GM19397 (cell line): ENCODE measurements around the gene RHOA.
A peak's percentile ranks its signal among the peaks of the same experiment; 100 is the strongest.

Source experiments
- ATAC-seq: cut with Tn5 transposase; IDR thresholded peaks from one replicate; pipeline ENCODE4 v1.9.1; 2021; ENCODE audit warnings: mild to moderate bottlenecking, moderate library complexity; ENCODE audit not compliant: unreplicated experiment

The RHOA gene

GRCh38 chr3:49411968-49412631, at the start of gene RHOA, which contains the start of gene TCTA:
RHOA (minus strand) TSS chr3:49411976; CDS start chr3:49375589, 36,387 bp downstream.
TCTA (plus strand) TSS chr3:49412423; CDS start chr3:49412427, 4 bp downstream.
- peak; percentile 80 for ATAC-seq

DNA sequence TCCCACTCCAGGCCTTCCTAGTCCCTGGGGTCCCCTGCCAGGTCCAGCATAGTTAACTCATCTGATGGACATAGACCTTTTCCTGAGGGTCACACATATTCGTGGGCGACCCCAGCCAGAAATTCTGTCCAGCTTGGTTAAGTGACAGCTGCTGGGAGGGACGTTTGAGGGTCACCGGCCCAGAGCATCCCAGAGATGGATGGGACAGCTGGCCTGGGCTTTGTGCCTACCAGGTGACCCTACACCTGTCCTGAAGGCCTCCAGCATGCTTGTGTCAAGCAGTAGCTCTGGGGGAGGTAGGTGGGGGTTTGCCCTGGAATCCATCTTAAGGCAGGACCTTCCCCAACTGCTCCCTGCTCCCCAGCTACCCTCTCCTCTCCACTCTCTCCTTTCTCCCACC, 49.2 kb upstream of the RHOA start:
- no peak for ATAC-seq

- no peak for ATAC-seq
Measured at GRCh38 chr3:49460188-49460890, 48.6 kb upstream of the RHOA start.

DNA sequence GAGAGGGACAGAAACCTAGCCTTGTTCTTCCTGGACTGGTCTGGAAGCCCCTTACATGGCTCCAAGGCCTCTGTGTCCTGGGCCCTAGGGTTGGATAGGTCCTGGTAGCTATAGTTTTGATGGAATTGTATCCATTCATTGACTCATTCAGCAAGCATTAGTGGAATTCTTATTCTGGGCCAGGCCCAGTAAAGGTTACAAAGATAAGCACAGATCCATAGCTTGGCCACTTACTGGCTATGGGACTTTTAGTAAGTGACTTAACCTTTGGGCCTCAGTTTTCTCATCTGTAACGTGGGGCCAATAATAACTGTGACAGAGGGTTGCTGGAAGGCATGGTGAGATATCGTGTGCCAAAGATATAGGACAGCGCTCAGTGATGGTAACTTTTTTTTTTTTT, 44.7 kb upstream of the RHOA start:
- ATAC-seq, result no peak

DNA sequence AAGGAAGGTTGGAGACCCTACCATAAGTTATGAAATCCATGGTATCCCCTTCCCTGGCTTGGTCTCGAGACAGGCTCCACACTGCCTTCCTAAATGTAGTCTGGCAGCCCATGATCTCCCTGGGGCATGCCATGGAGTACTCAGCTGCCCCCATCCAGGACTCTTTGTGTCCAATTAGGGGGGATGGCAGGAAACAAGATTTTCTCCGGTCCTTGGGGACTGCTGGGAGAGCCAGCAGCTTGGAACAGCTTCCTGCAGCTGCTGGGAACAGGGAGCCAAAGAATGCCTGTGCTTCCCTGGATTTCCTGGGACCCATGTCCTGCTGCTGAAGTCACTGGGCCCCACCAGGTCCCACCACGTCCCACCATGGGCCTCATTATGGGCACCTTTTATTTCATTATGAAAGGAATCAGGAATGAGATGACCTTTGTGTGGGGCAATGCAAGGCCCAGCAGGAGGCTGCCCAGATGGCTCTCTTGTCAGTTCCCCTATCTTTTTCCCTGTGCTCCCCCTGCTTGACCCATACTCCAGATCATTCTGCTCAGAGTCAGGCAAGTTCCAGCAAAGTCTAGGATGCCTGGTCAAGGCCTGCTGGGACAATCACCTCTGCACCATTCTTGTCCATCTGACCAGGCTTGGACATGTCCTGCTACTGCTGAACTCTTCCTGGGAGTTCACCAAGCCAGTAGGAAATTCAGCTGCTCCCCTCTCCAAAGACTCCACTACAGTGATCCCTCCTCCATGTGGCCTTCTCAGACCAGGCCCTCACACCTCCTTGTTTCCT, 43.3 kb upstream of the RHOA start:
- no peak for ATAC-seq

DNA sequence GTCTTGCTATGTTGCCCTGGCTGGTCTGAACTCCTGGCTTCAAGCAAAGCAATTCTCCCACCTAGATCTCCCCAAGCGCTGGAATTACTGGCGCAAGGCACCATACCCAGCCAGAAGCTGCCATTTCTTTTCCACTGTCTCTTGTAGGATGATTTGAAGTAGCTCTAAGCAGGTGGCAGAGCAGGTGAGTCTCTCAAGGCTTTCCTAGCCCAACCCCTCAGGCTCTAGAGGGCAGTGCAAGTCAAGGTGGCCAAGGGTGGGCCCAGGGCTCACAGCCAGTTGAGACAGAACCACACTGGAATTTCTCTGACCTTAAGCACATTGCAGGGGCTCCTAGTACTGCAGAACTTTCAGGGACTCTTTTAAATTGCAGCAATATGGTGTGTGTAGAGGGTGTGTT, 42.7 kb upstream of the RHOA start:
- ATAC-seq, result no peak

GRCh38 chr3:49453621-49454020, 41.8 kb upstream of the RHOA start:
- no peak for ATAC-seq

DNA sequence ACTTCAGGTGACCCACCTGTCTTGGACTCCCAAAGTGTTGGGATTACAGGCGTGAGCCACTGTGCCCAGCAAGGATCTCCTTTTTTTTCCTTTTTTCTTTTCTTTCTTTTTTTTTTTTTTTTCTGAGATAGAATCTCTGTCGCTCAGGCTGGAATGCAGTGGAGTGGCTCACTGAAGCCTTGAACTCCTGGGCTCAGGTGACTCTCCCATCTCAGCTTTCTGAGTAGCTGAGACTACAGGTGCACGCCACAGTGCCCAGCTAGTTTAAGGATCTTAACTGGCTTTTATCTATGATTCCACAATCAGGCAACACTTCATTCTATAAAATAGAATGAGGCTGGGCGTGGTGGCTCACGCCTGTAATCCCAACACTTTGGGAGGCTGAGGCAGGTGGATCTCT, 33.6 kb upstream of the RHOA start:
- no peak for ATAC-seq

- ATAC-seq, result no peak
Measured at GRCh38 chr3:49434731-49435130, 23.0 kb upstream of the RHOA start.

- ATAC-seq, result no peak
Measured at GRCh38 chr3:49428752-49429080, 16.9 kb upstream of the RHOA start.

DNA sequence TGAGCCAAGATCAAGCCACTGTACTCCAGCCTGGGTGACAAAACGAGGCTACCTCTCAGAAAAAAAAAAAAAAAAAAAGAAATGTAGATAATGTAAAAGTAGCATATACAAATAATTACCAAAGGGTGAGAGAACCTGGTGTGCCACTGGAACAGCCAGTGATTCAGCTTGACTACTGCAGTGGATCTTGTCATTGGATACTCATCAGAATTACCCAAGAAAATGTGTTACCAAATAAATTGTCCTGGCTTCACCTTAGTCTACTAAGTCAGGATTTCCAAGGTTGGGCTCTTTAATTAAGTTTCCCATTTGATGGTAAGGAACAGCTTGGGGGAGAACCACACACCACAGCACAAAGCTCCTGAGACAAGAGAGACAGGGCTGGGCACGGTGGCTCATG, 15.8 kb upstream of the RHOA start:
- no peak for ATAC-seq

- ATAC-seq, result no peak
Measured at GRCh38 chr3:49424816-49425215, 13.0 kb upstream of the RHOA start.

DNA sequence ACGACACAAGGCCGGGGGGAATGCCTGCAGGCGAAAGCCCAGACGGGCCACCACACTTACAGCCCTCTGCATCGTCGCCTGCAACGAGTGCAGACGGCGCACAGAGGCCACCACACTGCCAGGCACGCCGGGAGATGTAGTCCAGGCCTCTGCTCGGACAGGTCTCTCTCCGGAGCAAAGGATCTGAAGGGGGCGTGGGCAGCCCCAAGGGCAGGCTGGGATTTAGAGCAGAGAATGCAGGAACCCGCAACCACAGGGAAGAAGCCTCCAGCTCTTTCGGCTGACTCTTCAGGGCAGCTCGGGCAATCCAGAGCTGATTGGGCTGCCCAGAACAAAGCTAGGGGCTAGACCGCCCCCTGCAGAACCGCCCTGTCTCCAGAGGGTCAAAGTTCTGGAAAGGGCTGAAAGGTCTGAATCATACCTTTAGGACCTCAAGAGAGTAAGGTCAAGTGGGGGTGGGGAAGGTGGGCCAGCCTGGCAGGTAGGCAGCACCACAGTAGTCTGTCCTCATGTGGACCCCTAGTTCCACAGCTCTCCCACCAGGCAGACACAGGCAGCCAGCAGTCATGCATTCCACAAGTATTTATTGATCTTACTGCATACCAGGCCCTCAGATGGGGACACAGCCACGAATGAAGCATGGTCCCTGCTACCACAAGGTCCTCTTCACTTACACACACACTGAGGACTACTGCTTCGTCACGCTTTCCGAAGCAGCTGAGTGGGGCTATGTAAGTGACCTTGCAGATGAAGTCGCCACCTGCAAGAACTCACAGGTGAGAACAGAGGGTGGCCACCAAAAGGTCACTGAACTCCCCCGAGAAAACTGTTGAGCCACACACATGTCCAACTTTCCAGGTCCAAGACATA, 10.8 kb upstream of the RHOA start, which contains the start of gene AMT:
Gene AMT (minus strand): TSS at position 95 of the 870 bp plus-strand sequence. CDS start 23 bp downstream, at position 72.
- ATAC-seq, result no peak

GRCh38 chr3:49421890-49422378, 10.2 kb upstream of the RHOA start:
- ATAC-seq, result no peak

- ATAC-seq, result no peak
Measured at GRCh38 chr3:49417516-49418120, 5.8 kb upstream of the RHOA start.

- no peak for ATAC-seq
Measured at GRCh38 chr3:49416867-49417266, 5.1 kb upstream of the RHOA start.

DNA sequence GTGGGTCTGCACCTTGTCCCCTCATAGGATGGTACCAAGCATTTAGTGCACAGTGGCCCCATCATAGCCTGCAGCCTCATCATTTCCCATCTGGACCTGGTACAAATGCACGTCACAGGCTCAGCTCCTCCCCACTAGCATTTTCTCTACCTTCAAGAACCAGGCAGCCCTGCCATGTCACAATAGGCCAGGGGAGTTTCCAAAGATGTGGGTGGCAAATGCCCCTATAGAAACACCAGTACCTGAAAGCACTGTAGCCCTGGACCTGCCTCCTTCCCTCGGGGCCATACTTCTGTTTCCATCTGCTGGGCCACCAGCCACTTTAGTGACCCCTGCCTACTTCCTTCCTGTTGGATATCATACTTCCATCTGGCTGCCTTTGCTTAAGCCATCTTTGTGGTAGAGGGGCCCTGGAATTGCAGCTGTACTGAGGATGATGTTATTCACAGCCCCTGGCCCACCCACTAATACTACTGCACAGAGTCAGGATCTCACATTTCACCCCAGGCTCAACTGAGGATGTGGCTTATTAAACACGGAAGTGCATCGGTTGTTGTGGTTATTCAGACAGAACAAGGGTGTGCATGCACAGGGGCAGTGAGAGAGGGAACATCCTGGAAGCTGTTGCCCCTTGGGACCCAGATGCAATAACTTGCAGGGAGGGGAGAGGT, 4.3 kb upstream of the RHOA start:
- ATAC-seq, result no peak

DNA sequence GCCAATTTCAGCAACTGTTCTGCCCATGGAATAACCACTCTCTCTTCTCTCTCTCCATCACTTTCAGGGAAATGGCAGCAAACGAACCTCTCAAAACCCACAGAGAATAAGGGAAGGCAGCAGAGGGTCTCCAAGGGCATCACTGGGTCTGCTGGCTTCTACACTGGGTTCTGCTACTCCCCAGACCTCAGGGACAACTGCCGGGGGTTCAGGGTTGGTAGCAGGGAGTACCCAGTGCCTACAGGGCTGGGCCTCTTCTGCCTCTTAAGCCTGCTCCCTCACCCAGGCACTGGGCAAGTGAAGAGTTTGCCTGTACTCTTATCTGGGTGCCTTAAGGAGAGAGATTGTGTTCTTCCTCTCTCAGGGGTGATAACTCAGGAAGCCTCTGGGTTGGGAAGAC, 3.0 kb upstream of the RHOA start:
- no peak for ATAC-seq

GRCh38 chr3:49413338-49413734, 1.6 kb upstream of the RHOA start:
- ATAC-seq, result no peak
